M059J (cell line): ENCODE results near the gene SLC9A8. TPM values are rescaled to one million over a fixed set of nuclear protein-coding genes. Genes with fewer than 3 reads are reported as not detected.
A peak's percentile ranks its signal among the peaks of the same experiment; 100 is the strongest.

Experiments
- DNase-seq: peaks from one replicate; pipeline ENCODE4 v3.0.0-alpha.2; 2012; ENCODE audit warnings: low read depth
- total RNA-seq: library from RNA; depleted of rRNA; stranded (reverse); fragments of >200 nt; shearing (Covaris generic); gene quantifications from 2 replicates; pipeline ENCODE4 v1.2.3, GENCODE V29; 2014

Gene SLC9A8
- total RNA-seq, 1 experiment from 2014 or later = 9.0 TPM

- DNase-seq = no peak
Measured at GRCh38 chr20:49813305-49813974, 812 bp downstream of the SLC9A8 start.

DNA sequence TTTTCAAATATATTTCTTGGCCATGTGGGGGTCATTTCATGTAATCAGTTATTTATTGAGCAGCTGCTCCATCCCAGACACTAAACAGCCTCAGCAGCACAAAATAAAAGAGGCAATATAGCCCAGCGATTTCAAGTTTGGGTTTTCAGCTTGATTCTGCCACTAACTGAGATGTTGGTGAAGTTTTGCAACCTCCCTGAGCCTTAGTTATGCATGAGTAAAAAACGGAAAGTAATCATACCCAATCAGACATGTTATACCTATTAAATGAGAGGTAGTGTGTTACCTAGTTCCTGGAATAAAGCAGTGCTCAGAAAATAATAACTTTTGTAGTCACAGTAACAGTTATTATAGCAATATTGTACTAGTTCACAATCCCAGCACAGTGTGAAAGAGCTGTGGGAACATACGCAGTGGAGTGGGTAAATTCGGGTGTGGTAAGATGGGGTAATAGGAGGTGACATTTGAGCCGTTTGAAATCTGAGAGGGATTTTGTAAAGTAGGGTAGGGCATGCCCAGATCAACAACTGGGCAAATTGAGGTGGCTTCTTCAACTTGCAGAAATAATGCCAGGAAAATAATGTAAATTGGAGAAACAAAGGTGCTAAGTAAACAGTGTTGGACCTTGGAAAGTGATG is 1.5 kb downstream of the SLC9A8 start:
- DNase-seq = no peak

GRCh38 chr20:49818816-49819215 is 6.2 kb downstream of the SLC9A8 start:
- no peak for DNase-seq

- DNase-seq = no peak
Measured at GRCh38 chr20:49819702-49820101, 7.1 kb downstream of the SLC9A8 start.

GRCh38 chr20:49821381-49821780 is 8.8 kb downstream of the SLC9A8 start:
- DNase-seq = peak; percentile 14

DNA sequence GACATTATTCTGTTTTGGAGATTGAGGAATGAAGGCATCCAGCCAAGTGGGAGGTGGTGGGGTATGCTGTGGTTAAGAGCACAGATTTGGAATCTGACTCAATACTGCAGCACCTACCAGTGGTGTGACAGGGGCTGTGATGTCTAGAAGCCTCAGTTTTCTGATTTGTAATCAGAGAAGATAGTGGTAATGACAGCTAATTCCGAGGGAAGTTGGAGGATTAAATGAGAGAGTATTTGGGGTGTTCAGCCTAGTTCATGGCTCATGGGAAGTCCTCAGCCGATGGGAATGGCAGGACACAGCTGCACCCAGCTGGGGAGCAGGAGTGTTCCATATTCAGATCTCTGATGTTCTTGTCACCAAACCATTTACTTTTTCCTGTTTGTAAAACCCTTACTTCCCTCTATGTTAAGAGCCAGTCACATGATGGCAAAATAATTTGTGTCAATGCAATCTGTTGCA is 9.3 kb downstream of the SLC9A8 start:
- DNase-seq = peak; percentile 77

DNA sequence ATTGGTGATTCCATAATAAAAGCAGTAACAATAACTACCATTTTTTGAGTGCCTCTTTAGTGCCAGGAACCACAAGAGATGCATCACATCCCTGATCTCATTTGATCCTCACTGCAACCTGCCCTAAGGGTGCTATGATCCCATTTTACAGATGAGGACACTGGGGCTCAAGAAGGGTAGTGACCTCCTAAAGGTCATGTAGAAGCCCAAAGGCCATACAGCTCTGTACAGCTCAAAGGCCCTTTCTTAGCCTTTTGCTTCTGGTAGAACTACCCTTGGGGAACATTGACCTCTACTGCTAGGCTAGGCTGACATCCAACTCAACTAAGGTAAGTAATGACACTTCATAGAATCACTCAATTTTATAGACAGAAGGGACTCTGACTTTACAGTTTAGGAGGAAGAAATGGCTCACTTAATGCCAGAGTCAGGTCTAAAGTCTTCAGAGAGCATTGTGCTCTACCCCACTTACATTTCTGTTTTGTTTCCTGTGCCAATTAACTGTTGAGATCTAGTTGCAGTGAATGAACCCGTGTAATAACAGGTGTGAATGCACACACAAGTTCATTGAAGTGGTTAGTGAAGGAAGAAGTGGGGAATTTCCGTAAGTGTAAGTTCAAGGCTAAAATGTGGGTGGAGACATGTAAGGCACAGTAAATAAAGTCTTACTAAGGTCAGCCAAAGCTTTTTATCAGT is 10.7 kb downstream of the SLC9A8 start:
- DNase-seq = no peak

DNA sequence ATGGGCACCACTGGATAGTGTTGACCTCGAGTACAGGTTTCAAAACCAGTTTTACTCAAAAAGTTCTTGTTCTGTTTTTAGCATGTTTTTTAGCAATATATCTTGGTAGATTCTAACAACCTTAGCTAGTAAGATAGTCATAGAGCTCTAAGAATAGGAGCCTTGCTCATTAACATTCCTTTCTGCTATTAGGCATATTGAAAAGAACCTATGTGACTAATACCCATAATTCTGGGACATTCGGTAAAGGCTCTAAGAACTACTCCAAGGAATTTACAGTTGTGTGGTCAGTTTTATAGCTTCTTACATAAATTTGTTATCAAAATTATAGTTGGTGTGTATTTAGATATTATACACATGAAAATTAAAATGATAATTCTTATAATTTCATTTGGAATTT is 11.6 kb downstream of the SLC9A8 start:
- no peak for DNase-seq

- DNase-seq = no peak
Measured at GRCh38 chr20:49825521-49826033, 12.9 kb downstream of the SLC9A8 start.

DNA sequence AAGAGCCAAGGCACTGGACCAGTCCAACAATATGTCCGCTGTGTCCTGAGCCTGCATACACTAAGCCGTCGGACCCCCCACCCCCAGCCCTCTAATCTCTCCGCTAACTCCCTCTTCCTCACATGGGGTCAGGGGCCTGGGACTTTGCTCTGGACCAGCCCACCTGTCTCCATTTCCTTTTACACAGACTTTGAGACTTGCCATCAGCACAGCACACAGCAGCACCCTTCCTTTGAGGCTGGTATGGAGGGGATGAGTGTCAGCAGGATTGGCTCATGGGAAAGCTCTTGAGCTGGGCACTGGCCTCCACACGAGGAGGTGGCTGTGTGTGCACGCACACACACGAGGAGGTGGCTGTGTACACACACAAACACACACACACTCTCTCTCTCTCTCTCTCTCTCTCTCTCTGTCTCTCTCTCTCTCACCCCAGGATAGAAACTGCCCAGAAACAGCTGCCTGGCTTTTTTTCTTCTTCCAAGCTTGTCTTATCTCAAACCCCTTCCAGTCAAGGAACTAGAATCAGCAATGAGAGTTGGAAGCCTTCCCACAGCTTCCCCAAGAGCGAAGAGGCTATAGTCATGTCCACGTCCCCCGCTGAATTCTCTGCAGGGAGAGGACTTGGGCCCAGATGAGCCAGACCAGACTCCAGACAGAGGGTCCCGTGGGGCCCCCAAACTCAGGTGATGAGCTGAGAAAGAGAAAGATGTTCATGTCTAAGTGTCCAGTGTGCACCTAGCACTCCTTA is 18.6 kb downstream of the SLC9A8 start:
- DNase-seq = no peak

DNA sequence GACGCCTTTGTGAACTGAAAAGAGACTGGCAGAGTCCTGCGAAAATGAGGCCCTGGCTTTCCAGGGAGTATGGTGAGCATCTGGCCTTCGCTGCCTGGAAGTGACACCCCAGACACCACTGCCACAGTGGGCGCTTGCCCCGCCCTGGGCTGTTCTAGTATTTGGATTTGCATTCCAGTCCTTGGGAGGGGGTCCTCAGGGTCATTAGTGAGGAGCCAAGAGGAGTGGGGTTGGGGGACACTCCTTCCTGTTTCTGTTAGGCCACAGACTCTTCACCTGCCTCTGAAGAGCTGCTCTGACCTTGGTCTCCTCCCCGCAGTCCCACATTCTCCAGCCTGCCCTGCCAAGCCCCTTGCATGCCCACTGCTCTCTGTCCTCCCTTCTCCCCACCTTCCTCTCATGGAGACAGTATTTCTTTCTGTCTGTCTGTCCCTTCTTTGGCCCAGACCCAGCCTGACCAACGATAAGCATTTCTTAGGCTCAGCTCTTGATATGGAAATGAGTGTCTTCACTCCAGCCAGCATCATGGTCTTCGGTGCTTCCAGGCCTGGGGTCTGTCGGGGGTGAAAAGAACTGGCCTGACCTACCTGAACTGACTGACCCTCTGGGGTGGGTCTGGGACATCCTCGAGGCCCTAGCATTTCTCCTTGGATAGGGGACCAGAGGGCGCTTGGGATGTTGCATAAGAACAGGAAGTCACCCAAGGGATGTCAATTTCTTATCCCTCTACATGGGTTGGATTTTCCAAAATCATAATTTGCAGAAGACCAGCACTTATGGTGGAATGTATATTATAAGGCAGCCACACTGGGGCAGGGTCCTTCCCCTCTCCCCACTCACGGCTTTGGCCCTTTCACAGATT is 19.4 kb downstream of the SLC9A8 start:
- DNase-seq = no peak

DNA sequence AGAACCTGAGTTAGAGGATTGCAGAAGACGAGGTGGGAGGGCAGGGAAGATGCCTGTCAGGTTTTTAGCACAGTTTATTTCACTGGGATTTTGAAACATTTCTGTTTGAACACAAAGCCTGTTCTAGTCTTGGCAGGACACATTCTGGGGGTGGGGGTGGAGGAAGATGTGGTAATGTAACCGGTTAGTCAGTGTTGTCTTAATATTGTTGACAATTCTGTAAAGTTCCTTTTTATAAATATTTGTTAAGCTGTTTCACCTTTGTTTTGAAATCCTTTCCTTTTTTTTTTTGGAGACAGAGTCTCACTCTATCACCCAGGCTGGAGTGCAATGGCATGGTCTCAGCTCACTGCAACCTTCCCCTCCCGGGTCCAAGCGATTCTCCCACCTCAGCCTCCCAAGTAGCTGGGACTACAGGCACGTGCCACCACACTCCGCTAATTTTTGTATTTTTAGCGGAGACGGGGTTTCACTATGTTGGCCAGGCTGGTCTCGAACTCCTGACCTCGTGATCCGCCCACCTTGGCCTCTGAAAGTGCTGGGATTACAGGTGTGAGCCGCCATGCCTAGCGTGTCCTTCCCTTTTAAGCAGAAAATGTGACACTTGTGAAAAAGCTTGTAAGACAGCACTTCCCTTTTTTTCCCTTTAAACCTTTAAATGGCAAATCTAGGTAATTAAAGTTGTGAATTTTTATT is 20.2 kb downstream of the SLC9A8 start:
- no peak for DNase-seq

DNA sequence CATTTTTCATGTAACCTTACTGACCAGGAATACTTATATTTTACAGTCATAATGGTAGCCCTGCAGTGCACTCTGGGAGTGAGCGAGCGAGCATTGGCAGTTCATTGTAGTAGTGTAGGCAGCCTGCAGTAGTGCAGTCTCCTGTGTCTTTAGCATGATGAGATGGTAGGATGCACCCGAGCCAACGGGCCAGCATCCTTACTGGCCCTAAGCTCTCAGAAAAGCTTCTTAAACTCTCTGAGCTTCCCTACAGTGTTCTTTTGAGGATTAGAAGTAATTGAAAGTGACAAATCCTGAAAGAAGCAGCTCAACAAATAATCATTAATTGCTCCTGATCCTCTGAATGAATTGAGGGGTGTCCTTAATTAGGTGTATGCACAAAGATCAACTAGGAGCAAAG is 20.9 kb downstream of the SLC9A8 start:
- no peak for DNase-seq

GRCh38 chr20:49835031-49835430 is 22.4 kb downstream of the SLC9A8 start:
- no peak for DNase-seq

DNA sequence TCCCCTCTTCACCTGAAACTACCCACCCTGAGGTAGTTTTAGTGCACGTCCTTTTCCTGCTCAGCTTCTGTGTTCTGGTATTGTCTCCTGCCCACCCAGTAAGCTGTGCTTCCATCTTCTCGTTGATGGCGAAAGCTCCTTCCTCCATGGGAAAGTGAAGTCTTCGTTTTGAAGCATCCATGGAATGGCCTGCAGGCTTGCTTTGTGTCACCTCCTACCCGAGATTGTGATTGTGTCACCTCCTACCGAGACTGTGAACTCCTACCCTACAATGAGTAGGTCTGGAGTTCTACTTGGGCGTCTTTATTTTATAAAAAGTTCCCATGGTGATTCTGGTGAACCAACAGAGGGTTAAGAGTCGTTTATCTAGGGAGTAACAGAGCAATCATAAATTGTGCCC is 25.9 kb downstream of the SLC9A8 start:
- no peak for DNase-seq

DNA sequence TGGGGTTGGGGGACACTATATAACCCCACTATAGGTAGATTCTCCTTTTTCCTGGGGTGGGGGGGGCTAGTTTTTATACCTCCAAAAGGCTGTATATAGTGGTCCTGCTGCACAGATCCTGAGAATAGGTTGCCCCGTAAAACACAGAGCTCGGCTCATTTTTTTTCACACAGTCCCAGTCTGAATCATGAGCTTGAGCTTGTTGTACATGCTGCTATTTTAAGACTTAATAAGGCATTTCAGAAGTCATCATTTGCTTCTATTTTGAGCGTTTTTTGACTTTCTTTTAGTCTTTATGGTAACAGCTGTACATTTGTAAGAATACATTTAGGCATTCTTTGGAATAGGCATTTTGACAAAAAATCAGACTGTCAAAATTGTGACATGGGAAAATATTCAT is 30.5 kb downstream of the SLC9A8 start:
- DNase-seq = no peak

DNA sequence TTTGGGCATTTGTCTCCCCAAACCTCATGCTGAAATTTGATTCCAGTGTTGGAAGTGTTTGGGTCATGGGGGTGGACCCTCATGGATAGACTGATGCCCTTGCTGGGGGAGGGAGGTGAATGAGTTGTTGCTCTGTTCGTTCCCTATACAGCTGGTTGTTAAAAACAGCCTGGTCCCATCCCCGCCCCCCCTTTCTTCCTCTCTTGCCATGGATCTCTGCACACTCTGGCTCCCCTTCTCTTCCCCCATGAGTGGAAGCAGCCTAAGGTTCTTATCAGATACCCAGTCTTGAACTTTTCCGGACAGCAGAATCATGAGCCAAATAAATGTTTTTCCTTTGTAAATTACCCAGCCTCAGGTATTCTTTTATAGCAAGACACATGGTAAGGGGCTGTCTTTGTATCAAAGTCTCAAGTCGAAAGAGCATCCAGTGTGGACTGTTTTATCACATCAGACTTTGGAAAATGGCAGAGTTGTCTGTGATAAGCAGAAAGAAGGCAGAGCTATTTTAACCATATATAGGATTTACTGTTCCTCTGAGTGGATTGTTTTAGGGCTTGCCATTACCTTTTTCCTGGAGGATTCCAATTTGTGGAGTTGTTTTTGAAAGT is 31.2 kb downstream of the SLC9A8 start:
- DNase-seq = no peak

DNA sequence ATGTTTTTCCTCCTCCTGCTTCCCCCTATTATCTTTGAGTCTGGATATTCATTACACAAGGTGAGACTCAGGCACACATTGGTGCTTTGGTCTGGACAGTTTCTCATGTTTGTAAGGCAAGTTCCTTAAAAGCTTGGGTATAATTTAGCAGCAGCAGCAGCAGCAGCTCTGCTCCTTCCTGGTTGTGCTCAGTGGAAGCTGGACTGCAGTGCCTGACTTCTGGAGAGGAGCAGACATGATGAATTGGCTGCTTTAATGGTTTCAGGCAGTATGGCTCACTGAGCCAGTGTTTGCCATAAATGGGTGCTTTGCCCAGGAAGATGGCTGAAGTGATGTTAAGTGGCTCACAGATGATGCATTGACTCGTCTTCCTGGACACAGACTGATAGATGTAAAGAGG is 32.4 kb downstream of the SLC9A8 start:
- DNase-seq = no peak

- peak; percentile 74 for DNase-seq
Measured at GRCh38 chr20:49846206-49846807, 33.7 kb downstream of the SLC9A8 start.
